HUES6 (cell line): Measurements from ENCODE around the gene OR2A5.

ENCODE experiments used
- H3K27ac ChIP-seq: 2 replicates; pipeline ENCODE4 v1.7.0; 2013; ENCODE audit warnings: low read depth, mild to moderate bottlenecking, low read length, inconsistent platforms
- H3K27me3 ChIP-seq: 2 replicates; pipeline ENCODE4 v1.6.1; 2013; ENCODE audit warnings: low read length; ENCODE audit not compliant: control insufficient read depth, insufficient read depth
- H3K36me3 ChIP-seq: 2 replicates; pipeline ENCODE4 v1.6.1; 2013; ENCODE audit warnings: low read length; ENCODE audit not compliant: control insufficient read depth, insufficient read depth
- H3K4me1 ChIP-seq: 2 replicates; pipeline ENCODE4 v1.6.1; 2013; ENCODE audit warnings: low read length; ENCODE audit not compliant: control insufficient read depth, insufficient read depth
- H3K4me3 ChIP-seq: 2 replicates; pipeline ENCODE4 v1.5.1; 2013; ENCODE audit warnings: low read depth, low read length
- H3K9ac ChIP-seq: one replicate; pipeline ENCODE4 v1.6.1; 2013; ENCODE audit warnings: mild to moderate bottlenecking, low read length
- H3K9me3 ChIP-seq: 2 replicates; pipeline ENCODE4 v1.6.1; 2013; ENCODE audit warnings: low read depth, low read length; ENCODE audit not compliant: control insufficient read depth, insufficient read depth

Gene OR2A5

DNA sequence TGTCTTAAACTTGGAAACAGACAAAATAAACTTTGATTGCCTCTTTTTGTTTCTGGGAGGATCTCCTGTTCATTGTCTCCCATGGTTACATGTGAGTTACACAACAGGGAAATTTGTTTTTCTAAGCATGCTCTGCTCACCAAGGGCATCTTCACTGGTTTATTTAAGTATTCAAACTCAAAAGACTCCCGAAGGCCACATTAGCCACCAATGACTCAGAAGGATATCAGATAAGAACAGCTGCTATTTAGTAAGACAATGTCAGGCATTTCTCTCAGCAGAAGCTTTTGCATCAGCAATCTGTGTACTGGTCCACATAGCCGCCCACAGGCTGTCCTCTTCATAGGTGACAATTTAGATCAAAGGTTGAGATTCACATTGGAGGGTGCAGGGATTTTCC lies 29.3 kb upstream of the OR2A5 start:
- no peak overlapping the region for H3K27ac ChIP-seq
- H3K4me1 ChIP-seq = peaks cover 4% of the 10 kb centered on the region
- no peaks in the 10 kb centered on the region for H3K9me3 ChIP-seq
- H3K4me3 ChIP-seq = no peak overlapping the region
- no peak overlapping the region for H3K9ac ChIP-seq
- H3K36me3 ChIP-seq = no peaks in the 10 kb centered on the region
- H3K27me3 ChIP-seq = no peaks in the 10 kb centered on the region

DNA sequence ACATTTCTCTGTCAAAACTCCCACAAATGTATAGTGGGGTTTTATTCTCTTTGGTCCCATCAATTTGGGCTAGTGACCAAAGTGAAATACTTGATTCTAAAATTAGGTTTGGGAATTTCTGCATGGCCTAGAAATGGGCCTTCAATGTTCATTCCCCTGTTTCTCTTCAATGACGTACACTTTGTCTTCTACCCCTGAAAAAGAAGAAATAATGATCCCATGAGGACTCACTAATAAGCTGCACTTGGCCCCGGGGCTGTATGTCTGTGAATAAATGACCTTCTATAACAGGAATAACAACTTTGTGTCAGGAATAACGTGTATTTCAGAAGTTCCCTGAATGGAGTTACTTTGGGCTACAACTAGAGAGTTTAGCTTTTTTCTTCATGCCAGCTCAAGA lies 28.4 kb upstream of the OR2A5 start:
- no peak overlapping the region for H3K4me3 ChIP-seq
- no peaks in the 10 kb centered on the region for H3K36me3 ChIP-seq
- no peak overlapping the region for H3K9ac ChIP-seq
- no peaks in the 10 kb centered on the region for H3K9me3 ChIP-seq
- peaks cover 4% of the 10 kb centered on the region for H3K4me1 ChIP-seq
- H3K27me3 ChIP-seq = no peaks in the 10 kb centered on the region
- H3K27ac ChIP-seq = no peak overlapping the region

DNA sequence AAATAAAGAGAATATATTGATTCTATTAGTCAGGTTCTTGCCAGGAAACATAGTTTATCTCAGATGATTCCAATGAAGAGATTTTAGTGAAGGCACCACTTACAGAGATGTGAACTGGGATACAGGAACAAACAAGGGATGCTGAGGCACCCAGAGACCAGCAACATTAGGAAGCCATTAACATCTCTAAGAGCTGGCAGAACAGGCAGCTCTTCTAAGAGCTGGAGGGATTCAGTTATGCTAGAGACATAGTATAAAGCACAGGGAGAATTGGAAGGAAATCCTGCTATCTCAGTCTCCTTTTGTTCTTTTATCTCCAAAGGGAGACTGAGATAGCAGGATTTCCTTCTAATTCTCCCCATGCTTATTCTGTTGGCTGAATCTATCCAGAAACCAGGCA lies 26.6 kb upstream of the OR2A5 start:
- Histone ChIP-seq H3K4me3 (no peak overlapping the region), H3K9ac (no peak overlapping the region), H3K36me3 (no peaks in the 10 kb centered on the region), H3K4me1 (peaks cover 4% of the 10 kb centered on the region), H3K27me3 (no peaks in the 10 kb centered on the region), H3K9me3 (no peaks in the 10 kb centered on the region), H3K27ac (no peak overlapping the region)

DNA sequence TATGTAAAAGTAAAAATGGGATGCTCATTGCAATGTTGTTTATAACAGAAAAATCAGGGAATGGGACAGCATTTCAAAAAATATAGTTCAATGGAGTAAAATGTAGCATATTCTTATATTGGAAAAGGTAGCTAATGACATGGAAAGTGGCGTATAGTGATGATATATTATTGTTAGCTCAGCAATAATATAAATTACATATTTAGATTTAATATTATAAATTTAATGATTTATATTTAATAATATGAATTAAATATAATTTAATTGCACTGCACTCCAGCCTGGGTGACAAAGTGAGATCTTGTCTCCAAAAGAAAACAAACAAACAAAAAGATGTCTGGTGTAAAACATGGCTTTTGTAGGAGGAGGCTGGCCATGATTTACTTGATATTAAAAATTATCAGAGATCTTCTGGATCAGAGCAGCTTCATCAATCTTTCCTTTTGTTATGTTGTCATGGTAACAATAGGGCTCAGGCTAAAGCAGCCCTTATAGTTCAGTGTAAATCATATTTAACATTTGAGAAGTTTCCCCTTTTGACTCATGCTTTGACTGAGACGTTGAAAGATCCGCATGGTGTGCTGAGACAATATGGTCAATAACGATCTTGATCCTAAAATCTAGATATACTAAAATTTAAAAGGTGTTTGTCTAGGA lies 25.4 kb upstream of the OR2A5 start:
- Histone ChIP-seq H3K4me1 (peaks cover 4% of the 10 kb centered on the region), H3K4me3 (no peak overlapping the region), H3K9ac (no peak overlapping the region), H3K27me3 (no peaks in the 10 kb centered on the region), H3K27ac (no peak overlapping the region), H3K36me3 (no peaks in the 10 kb centered on the region), H3K9me3 (no peaks in the 10 kb centered on the region)

DNA sequence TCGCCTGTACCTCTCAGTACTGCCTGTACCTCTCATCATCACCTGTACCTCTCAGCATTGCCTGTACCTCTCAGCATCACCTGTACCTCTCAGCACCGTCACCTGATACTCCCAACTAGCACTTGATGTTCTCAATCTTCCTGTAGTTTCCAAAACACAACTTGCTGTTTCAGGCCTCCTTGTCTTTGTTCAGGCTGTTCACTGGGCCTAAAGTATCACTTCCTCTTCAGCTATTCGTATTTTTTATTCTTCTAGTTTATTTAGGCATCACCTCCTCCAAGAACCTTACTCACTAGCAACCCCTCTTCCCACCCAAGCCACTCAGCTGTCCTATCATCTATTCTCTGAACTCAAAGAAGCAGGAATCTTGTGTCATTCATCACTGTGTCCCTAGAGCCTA lies 24.5 kb upstream of the OR2A5 start:
- no peak overlapping the region for H3K9ac ChIP-seq
- no peak overlapping the region for H3K4me3 ChIP-seq
- no peaks in the 10 kb centered on the region for H3K36me3 ChIP-seq
- H3K9me3 ChIP-seq = no peaks in the 10 kb centered on the region
- peaks cover 4% of the 10 kb centered on the region for H3K4me1 ChIP-seq
- H3K27me3 ChIP-seq = no peaks in the 10 kb centered on the region
- no peak overlapping the region for H3K27ac ChIP-seq

DNA sequence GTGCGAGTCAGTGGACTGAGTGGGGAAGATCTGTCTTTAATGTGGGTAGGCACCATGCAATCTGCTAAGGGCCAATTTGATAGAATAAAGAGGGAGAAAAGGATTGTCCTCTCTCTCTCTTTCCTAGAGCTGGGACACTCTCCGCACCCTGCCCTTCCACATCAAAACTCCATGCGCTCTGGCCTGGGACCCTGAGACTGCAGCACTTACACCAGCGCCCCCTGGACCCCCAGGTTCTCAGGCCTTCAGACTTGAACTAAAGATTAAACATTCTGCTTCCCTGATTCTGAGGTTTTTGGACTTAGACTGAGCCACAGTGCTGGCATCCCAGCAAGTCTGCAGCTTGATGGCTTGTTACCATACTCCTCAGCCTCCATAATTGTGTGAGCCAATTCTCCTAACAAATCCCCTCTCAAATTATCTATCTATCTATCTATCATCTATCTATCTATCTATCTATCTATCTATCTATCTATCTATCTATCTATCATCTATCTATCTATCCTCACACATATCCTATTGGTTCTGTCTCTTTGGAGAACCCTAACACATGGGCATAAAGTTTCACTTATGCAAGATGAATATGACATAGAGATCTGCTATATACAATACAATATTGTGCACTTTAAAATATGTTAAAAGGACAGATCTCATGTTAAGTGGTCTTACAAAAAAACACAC lies 22.4 kb upstream of the OR2A5 start:
- Histone ChIP-seq H3K4me3 (no peak overlapping the region), H3K9me3 (no peaks in the 10 kb centered on the region), H3K27ac (no peak overlapping the region), H3K27me3 (no peaks in the 10 kb centered on the region), H3K36me3 (no peaks in the 10 kb centered on the region), H3K9ac (no peak overlapping the region), H3K4me1 (no peaks in the 10 kb centered on the region)

DNA sequence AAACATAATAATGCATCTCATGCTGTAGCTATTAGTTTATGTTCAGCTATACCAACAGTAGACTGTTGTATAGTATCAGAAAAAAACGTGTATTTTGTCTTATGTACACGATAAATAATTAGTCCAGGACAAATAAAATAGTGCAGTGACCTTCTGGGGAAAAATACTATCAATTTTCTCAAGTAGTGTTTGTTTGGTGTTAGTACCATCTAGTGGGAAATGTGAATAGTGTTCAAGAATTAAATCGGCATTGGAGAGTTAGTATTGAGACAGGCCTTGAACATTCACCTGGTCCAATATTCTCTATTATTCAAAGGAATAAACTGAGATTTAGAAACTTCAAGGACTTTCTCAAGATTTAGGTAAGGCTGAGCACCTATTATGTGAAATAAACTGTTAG lies 21.7 kb upstream of the OR2A5 start:
- Histone ChIP-seq H3K36me3 (no peaks in the 10 kb centered on the region), H3K27me3 (no peaks in the 10 kb centered on the region), H3K4me3 (no peak overlapping the region), H3K27ac (no peak overlapping the region), H3K4me1 (no peaks in the 10 kb centered on the region), H3K9me3 (no peaks in the 10 kb centered on the region), H3K9ac (no peak overlapping the region)

DNA sequence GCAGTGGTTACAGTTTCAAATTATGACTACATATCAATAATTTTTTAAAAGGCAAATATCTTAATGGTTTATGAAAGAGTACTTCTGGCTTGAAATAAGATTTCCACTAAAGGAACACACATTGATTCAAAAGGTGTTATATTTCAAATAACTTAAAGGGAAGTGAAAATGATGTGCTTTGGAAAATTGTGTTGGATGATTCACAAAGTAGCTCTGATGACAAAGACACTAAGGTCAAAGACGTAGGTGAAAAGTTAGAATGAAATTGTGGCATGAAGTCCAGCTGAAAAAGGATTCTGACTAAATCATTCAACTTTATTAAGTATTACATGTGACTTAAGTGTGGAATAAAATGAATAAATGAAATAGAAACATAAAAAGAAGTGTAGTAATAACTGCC lies 20.8 kb upstream of the OR2A5 start:
- Histone ChIP-seq H3K36me3 (no peaks in the 10 kb centered on the region), H3K4me1 (no peaks in the 10 kb centered on the region), H3K4me3 (no peak overlapping the region), H3K27ac (no peak overlapping the region), H3K9ac (no peak overlapping the region), H3K9me3 (no peaks in the 10 kb centered on the region), H3K27me3 (no peaks in the 10 kb centered on the region)

DNA sequence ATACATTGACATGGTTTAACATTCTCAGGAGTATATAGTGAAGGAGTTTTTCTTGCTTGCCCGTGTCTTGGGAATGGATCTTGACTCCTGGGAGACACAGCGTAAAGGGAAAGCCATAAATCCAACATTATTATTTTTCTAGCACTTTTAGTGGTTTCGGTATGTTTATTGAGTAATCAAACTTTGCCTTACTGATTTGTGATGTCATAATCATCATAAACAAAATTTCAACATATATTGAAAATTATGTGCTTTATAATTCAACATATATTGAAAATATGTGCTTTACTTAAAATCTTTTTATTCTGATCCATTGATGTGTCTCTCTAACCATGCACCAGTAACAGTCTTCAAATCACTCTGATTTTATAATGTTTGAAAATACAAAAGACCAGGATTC lies 20.2 kb upstream of the OR2A5 start:
- H3K36me3 ChIP-seq = no peaks in the 10 kb centered on the region
- H3K4me3 ChIP-seq = no peak overlapping the region
- H3K27ac ChIP-seq = no peak overlapping the region
- H3K9me3 ChIP-seq = no peaks in the 10 kb centered on the region
- no peaks in the 10 kb centered on the region for H3K27me3 ChIP-seq
- H3K4me1 ChIP-seq = no peaks in the 10 kb centered on the region
- no peak overlapping the region for H3K9ac ChIP-seq

DNA sequence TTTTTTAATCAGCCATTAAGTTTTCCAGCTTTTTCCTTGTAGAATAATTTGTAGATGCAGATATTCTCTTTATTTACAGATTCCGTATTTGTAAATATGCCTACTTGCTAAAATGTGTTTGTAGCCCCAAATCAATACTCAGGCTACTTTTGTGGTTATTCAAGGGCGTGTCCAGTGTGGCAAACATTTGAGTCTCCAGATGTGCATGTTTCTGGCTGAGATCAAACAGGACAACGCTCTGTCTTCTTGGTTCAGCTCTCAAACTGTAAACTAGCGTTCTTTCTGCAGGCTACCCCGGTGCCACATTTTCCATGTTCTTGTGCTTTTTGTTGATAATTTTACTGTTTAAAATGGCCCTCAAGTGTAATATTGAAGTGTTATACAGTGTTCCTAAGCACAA lies 16.2 kb upstream of the OR2A5 start:
- Histone ChIP-seq H3K4me1 (no peaks in the 10 kb centered on the region), H3K27ac (no peak overlapping the region), H3K27me3 (no peaks in the 10 kb centered on the region), H3K36me3 (no peaks in the 10 kb centered on the region), H3K4me3 (no peak overlapping the region), H3K9me3 (no peaks in the 10 kb centered on the region), H3K9ac (no peak overlapping the region)

DNA sequence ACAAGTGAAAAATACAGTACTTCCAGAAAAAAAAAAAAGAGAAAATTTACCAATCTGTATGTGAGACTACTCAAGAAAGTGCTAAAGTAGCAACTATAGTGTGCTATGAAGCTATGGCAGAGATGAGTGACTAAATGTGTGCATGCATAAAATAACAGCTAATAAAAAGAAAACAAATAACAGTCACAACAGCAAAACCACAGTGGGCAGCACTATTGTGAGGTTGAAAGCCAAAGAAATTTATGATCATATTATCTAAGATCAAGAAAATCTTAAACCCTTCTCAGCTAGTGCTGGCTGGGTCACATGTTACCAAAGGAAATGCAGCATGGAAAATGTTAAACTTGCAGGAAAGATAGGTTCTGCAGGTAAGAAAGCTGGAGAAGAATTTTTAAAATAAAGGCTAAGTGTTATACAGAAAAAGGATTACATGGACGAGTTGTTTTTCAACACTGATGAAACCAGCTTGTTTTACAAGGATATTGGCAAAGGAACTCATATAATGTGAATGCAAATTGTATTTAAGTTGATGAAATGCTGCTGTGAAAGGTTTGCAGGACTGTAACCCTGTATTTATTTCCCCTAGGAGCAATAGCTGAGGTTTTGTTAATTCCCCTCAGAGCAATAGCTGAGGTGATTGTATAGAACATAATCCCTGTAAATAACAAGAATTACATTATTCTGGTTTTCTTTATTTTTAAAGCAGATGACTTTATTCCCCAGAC lies 15.6 kb upstream of the OR2A5 start:
- Histone ChIP-seq H3K27ac (no peak overlapping the region), H3K4me3 (no peak overlapping the region), H3K36me3 (no peaks in the 10 kb centered on the region), H3K9ac (no peak overlapping the region), H3K9me3 (no peaks in the 10 kb centered on the region), H3K4me1 (no peaks in the 10 kb centered on the region), H3K27me3 (no peaks in the 10 kb centered on the region)
